SK-N-SH treated with all-trans-retinoic acid at 6 μM for 48 hours (cell line): ENCODE data around the gene BBS9.

Source experiments
- ATAC-seq: fragments of 200-7000 bp; cut with Tn5 transposase; 3 replicates; pipeline ENCODE4 v1.9.1; 2020; ENCODE audit warnings: mild to moderate bottlenecking, moderate library complexity
- ARNTL ChIP-seq: fragments of 450-650 bp; formaldehyde crosslinking; IDR thresholded peaks from 2 replicates; pipeline ENCODE4 v1.5.0; 2020; ENCODE audit warnings: low read depth, mild to moderate bottlenecking, moderate library complexity, borderline replicate concordance
- BACH2 ChIP-seq: fragments of 250-450 bp; sonication (Bioruptor Pico); IDR thresholded peaks from 2 replicates; pipeline ENCODE4 v1.9.0; 2021; ENCODE audit warnings: mild to moderate bottlenecking, borderline replicate concordance
- CREB5 ChIP-seq: fragments of 250-450 bp; sonication (Bioruptor Pico); IDR thresholded peaks from 2 replicates; pipeline ENCODE4 v1.5.1; 2020; ENCODE audit warnings: low read depth, mild to moderate bottlenecking, moderate library complexity
- CSDC2 ChIP-seq: fragments of 250-450 bp; sonication (Bioruptor Pico); IDR thresholded peaks from 2 replicates; pipeline ENCODE4 v1.5.0; 2020; ENCODE audit warnings: mild to moderate bottlenecking, moderate library complexity
- CSRNP3 ChIP-seq: fragments of 250-450 bp; sonication (Bioruptor Pico); IDR thresholded peaks from 2 replicates; pipeline ENCODE4 v1.5.1; 2021; ENCODE audit warnings: mild to moderate bottlenecking, moderate library complexity
- ESRRG ChIP-seq: fragments of 250-450 bp; sonication (Bioruptor Pico); IDR thresholded peaks from 2 replicates; pipeline ENCODE4 v1.6.1; 2021; ENCODE audit warnings: mild to moderate bottlenecking
- GLIS3 ChIP-seq: fragments of 250-450 bp; sonication (Bioruptor Pico); IDR thresholded peaks from 2 replicates; pipeline ENCODE4 v1.5.0; 2020; ENCODE audit warnings: mild to moderate bottlenecking, moderate library complexity
- ISL1 ChIP-seq: fragments of 250-450 bp; sonication (Bioruptor Pico); IDR thresholded peaks from 2 replicates; pipeline ENCODE4 v2.1.2; 2022; ENCODE audit warnings: mild to moderate bottlenecking, moderate library complexity
- OSR1 ChIP-seq: fragments of 250-450 bp; sonication (Bioruptor Pico); IDR thresholded peaks from 2 replicates; pipeline ENCODE4 v1.8.0; 2022; ENCODE audit warnings: moderate library complexity, mild to moderate bottlenecking, inconsistent platforms
- PATZ1 ChIP-seq: fragments of 250-450 bp; sonication (Bioruptor Pico); IDR thresholded peaks from 2 replicates; pipeline ENCODE4 v1.8.0; 2020; ENCODE audit warnings: mild to moderate bottlenecking, moderate library complexity, borderline replicate concordance
- PPARA ChIP-seq: fragments of 250-450 bp; sonication (Bioruptor Pico); IDR thresholded peaks from 2 replicates; pipeline ENCODE4 v1.5.0; 2020; ENCODE audit warnings: mild to moderate bottlenecking, borderline replicate concordance
- RARB ChIP-seq: fragments of 250-450 bp; sonication (Bioruptor Pico); IDR thresholded peaks from 2 replicates; pipeline ENCODE4 v1.8.0; 2021; ENCODE audit warnings: mild to moderate bottlenecking, moderate library complexity
- SNAI2 ChIP-seq: fragments of 250-450 bp; sonication (Bioruptor Pico); IDR thresholded peaks from 2 replicates; pipeline ENCODE4 v1.5.0; 2020; ENCODE audit warnings: mild to moderate bottlenecking, moderate library complexity
- TCF4 ChIP-seq: fragments of 250-450 bp; sonication (Bioruptor Pico); IDR thresholded peaks from 2 replicates; pipeline ENCODE4 v1.8.0; 2021; ENCODE audit warnings: mild to moderate bottlenecking, moderate library complexity, borderline replicate concordance
- TOX ChIP-seq: fragments of 250-450 bp; sonication (Bioruptor Pico); IDR thresholded peaks from 2 replicates; pipeline ENCODE4 v1.8.0; 2021; ENCODE audit warnings: mild to moderate bottlenecking, moderate library complexity, borderline replicate concordance
- TSHZ2 ChIP-seq: fragments of 250-450 bp; sonication (Bioruptor Pico); IDR thresholded peaks from 2 replicates; pipeline ENCODE4 v1.5.0; 2020; ENCODE audit warnings: mild to moderate bottlenecking, moderate library complexity
- ZC3H10 ChIP-seq: fragments of 250-450 bp; sonication (Bioruptor Pico); IDR thresholded peaks from 2 replicates; pipeline ENCODE4 v1.5.1; 2021; ENCODE audit warnings: mild to moderate bottlenecking, moderate library complexity
- ZFP3 ChIP-seq: fragments of 250-450 bp; sonication (Bioruptor Pico); IDR thresholded peaks from 2 replicates; pipeline ENCODE4 v1.5.0; 2020; ENCODE audit warnings: mild to moderate bottlenecking, moderate library complexity
- ZNF565 ChIP-seq: fragments of 450-650 bp; formaldehyde crosslinking; conservative IDR thresholded peaks from 2 replicates; pipeline ENCODE4 v1.5.0; 2020; ENCODE audit warnings: low read depth, mild to moderate bottlenecking, moderate library complexity
- ZNF70 ChIP-seq: fragments of 450-650 bp; formaldehyde crosslinking; IDR thresholded peaks from 2 replicates; pipeline ENCODE4 v1.5.0; 2020; ENCODE audit warnings: mild to moderate bottlenecking, moderate library complexity
- ZNF8 ChIP-seq: fragments of 450-650 bp; formaldehyde crosslinking; IDR thresholded peaks from 2 replicates; pipeline ENCODE4 v1.5.0; 2020; ENCODE audit warnings: mild to moderate bottlenecking, moderate library complexity

BBS9 gene

GRCh38 chr7:33137103-33137502, 7.7 kb downstream of the BBS9 start (continued):
- TF ChIP-seq TSHZ2 (CRISPR knock-in tag) (no peak), ARNTL (CRISPR knock-in tag) (no peak), CSDC2 (no peak)

GRCh38 chr7:33142585-33142984, 13.2 kb downstream of the BBS9 start:
- no peak for ATAC-seq
- TF ChIP-seq ZNF8 (CRISPR knock-in tag) (peak; percentile 99), TOX (CRISPR knock-in tag) (no peak)
- TF ChIP-seq, all 23 proteins: peak for 1

GRCh38 chr7:33143996-33144718, 14.8 kb downstream of the BBS9 start:
- ATAC-seq: no peak
- TF ChIP-seq RARB (CRISPR knock-in tag): no peak
- TF ChIP-seq CREB5 (CRISPR knock-in tag): no peak
- TF ChIP-seq CSDC2: no peak
- TF ChIP-seq ZNF565 (CRISPR knock-in tag): no peak
- TF ChIP-seq PPARA (CRISPR knock-in tag): no peak
- TF ChIP-seq GLIS3 (CRISPR knock-in tag): no peak
- TF ChIP-seq SNAI2: no peak
- no peak for TF ChIP-seq OSR1 (CRISPR knock-in tag)
- no peak for TF ChIP-seq ESRRG
- TF ChIP-seq ISL1 (CRISPR knock-in tag): no peak
- no peak for TF ChIP-seq PATZ1 (CRISPR knock-in tag)
- TF ChIP-seq BACH2 (CRISPR knock-in tag): no peak
- TF ChIP-seq ARNTL (CRISPR knock-in tag): no peak
- TF ChIP-seq ZFP3: no peak

GRCh38 chr7:33145156-33145555, 15.8 kb downstream of the BBS9 start:
- no peak for ATAC-seq
- TF ChIP-seq ZC3H10 (CRISPR knock-in tag): no peak
- no peak for TF ChIP-seq CSDC2
- no peak for TF ChIP-seq RARB (CRISPR knock-in tag)
- no peak for TF ChIP-seq CSRNP3

- ATAC-seq: peak; percentile 29; the same call in 1 of the 3 replicates
- TF ChIP-seq SNAI2 (0 out of 2 replicates have a peak, but pooled peaks have one; percentile 35), TSHZ2 (CRISPR knock-in tag) (0 out of 2 replicates have a peak, but pooled peaks have one; percentile 51), ISL1 (CRISPR knock-in tag) (peak; percentile 87), ZNF565 (CRISPR knock-in tag) (no peak; the same call in 1 of the 2 replicates), TCF4 (peak; percentile 31; the same call in 1 of the 2 replicates), PATZ1 (CRISPR knock-in tag) (no peak), ZNF70 (CRISPR knock-in tag) (no peak)
Measured at GRCh38 chr7:33152087-33152486, 22.7 kb downstream of the BBS9 start.
